Esophagus muscularis mucosa (tissue), 3 donors: ENCODE data around the gene CPXM1.

ENCODE experiments used
- POLR2A ChIP-seq: fragments of 450-650 bp; IDR thresholded peaks from one replicate; pipeline ENCODE4 v1.6.1; 2017; ENCODE audit warnings: antibody characterized with exemption, moderate library complexity, mild to moderate bottlenecking, low read depth
- TF ChIP-seq, protein P1 (sequence below), 3 experiments: fragments of 200-600 bp in 2 of 3; fragments of 450-650 bp in 1 of 3; sonication (generic) in 2 of 3; IDR thresholded peaks; one replicate each; pipeline ENCODE4 v1.5.1; 2017 to 2019; ENCODE audit warnings: antibody characterized with exemption in 3 of 3, mild to moderate bottlenecking in 2 of 3, moderate library complexity in 1 of 3

DNA sequence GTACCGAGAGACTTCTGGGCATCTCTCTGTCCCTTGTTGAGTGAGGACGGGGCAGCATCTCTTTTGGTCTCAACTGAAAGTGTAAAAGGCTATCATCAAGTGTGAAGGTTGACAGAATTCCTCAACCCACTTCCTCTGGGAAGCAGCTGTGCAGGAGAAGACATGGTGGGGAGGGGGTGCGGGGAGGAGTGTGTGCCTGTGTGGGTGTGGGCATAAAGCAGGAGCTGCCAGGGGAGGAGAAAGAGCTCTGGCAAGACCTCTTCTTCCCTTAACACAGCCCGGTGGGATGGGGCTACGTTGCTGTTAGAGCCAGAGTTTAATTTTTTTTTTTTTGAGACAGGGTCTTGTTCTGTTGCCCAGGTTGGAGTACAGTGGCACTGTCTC, 31.8 kb downstream of the CPXM1 start:
- TF ChIP-seq, protein P1, sequence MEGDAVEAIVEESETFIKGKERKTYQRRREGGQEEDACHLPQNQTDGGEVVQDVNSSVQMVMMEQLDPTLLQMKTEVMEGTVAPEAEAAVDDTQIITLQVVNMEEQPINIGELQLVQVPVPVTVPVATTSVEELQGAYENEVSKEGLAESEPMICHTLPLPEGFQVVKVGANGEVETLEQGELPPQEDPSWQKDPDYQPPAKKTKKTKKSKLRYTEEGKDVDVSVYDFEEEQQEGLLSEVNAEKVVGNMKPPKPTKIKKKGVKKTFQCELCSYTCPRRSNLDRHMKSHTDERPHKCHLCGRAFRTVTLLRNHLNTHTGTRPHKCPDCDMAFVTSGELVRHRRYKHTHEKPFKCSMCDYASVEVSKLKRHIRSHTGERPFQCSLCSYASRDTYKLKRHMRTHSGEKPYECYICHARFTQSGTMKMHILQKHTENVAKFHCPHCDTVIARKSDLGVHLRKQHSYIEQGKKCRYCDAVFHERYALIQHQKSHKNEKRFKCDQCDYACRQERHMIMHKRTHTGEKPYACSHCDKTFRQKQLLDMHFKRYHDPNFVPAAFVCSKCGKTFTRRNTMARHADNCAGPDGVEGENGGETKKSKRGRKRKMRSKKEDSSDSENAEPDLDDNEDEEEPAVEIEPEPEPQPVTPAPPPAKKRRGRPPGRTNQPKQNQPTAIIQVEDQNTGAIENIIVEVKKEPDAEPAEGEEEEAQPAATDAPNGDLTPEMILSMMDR (IDR thresholded peaks at IDR 0.05): no peak
- no peak for TF ChIP-seq POLR2A
